Activated CD8-positive, alpha-beta memory T cell treated with anti-CD3 and anti-CD28 coated beads for 24 hours (primary cell): Measurements from ENCODE around the gene HOXB8.

Source experiments
- DNase-seq: peaks from one replicate; pipeline ENCODE4 v3.0.0-alpha.2; 2020

HOXB8 gene

GRCh38 chr17:48582750-48583069, 32.4 kb downstream of the HOXB8 start:
- no peak for DNase-seq

GRCh38 chr17:48579760-48580554, 35.1 kb downstream of the HOXB8 start:
- no peak for DNase-seq

- DNase-seq = no peak
These were observed 35.7 kb downstream of the HOXB8 start for GRCh38 chr17:48579471-48579759.

- DNase-seq = peak; percentile 82
These were observed 36.2 kb downstream of the HOXB8 start for GRCh38 chr17:48578616-48579470.

- no peak for DNase-seq
These were observed 37.0 kb downstream of the HOXB8 start, which contains the start of gene HOXB4 for GRCh38 chr17:48577946-48578615. TSS of gene HOXB4 (minus strand) at chr17:48578350. CDS start at chr17:48578319, 31 bp downstream.

- DNase-seq = no peak
These were observed 37.7 kb downstream of the HOXB8 start for GRCh38 chr17:48577330-48577945.

GRCh38 chr17:48576479-48577309, 38.4 kb downstream of the HOXB8 start:
- DNase-seq = no peak

GRCh38 chr17:48575673-48576478, 39.2 kb downstream of the HOXB8 start:
- no peak for DNase-seq

- no peak for DNase-seq
These were observed 40.0 kb downstream of the HOXB8 start for GRCh38 chr17:48575066-48575582.

GRCh38 chr17:48574505-48575065, 40.5 kb downstream of the HOXB8 start:
- DNase-seq = no peak

- no peak for DNase-seq
These were observed 43.2 kb downstream of the HOXB8 start for GRCh38 chr17:48571826-48572417.

- DNase-seq = no peak
These were observed 43.9 kb downstream of the HOXB8 start for GRCh38 chr17:48571024-48571818.

- no peak for DNase-seq
These were observed 44.6 kb downstream of the HOXB8 start for GRCh38 chr17:48570325-48571023.

- DNase-seq = no peak
These were observed 45.3 kb downstream of the HOXB8 start for GRCh38 chr17:48569674-48570324.

GRCh38 chr17:48569240-48569582, 45.9 kb downstream of the HOXB8 start:
- DNase-seq = no peak

GRCh38 chr17:48568499-48569239, 46.4 kb downstream of the HOXB8 start:
- no peak for DNase-seq

GRCh38 chr17:48567646-48568354, 47.3 kb downstream of the HOXB8 start:
- DNase-seq = no peak
